Suprapubic skin (tissue), 4 donors: ENCODE measurements around the gene FITM1. TPM values are rescaled to one million over a fixed set of nuclear protein-coding genes. Genes with fewer than 3 reads are reported as not detected.

Experiments used
- DNase-seq, 2 donors: peaks; one replicate each; pipeline ENCODE4 v3.0.0-alpha.2; 2019; ENCODE audit warnings: low spot score in 2 of 2
- H3K27ac ChIP-seq: fragments of 200-600 bp; sonication (generic); one replicate; pipeline ENCODE4 v1.5.1; 2019
- H3K27me3 ChIP-seq: fragments of 200-600 bp; sonication (generic); one replicate; pipeline ENCODE4 v1.5.1; 2019
- H3K36me3 ChIP-seq: fragments of 200-600 bp; sonication (generic); one replicate; pipeline ENCODE4 v1.5.1; 2019
- H3K4me1 ChIP-seq: fragments of 200-600 bp; sonication (generic); one replicate; pipeline ENCODE4 v1.5.1; 2019
- H3K4me3 ChIP-seq: fragments of 200-600 bp; sonication (generic); one replicate; pipeline ENCODE4 v1.5.1; 2019; ENCODE audit warnings: mild to moderate bottlenecking
- H3K9me3 ChIP-seq: fragments of 200-600 bp; sonication (generic); one replicate; pipeline ENCODE4 v1.5.1; 2019
- CTCF ChIP-seq, 2 donors: fragments of 200-600 bp in 1 of 2; fragments of 450-650 bp in 1 of 2; sonication (generic) in 1 of 2; IDR thresholded peaks; one replicate each; pipeline ENCODE4 v1.5.1; 2016 to 2019; ENCODE audit warnings: antibody characterized with exemption in 2 of 2, mild to moderate bottlenecking in 1 of 2, moderate library complexity in 1 of 2
- EP300 ChIP-seq: sonication (generic); formaldehyde crosslinking; IDR thresholded peaks from one replicate; pipeline ENCODE4 v1.6.1; 2017; ENCODE audit warnings: antibody characterized with exemption
- POLR2A ChIP-seq, 2 donors: fragments of 450-650 bp; IDR thresholded peaks; one replicate each; pipeline ENCODE4 v1.6.1; 2017; ENCODE audit warnings: antibody characterized with exemption in 2 of 2, mild to moderate bottlenecking in 2 of 2, moderate library complexity in 2 of 2
- POLR2AphosphoS5 ChIP-seq, 3 donors: sonication (generic); formaldehyde crosslinking; IDR thresholded peaks; one replicate each; pipeline ENCODE4 v1.6.1; 2017; ENCODE audit warnings: antibody characterized with exemption in 3 of 3
- WGBS: methylation state at CpG from one replicate; pipeline ENCODE4 v1.1.5; 2018; 5-methylcytosine and 5-hydroxymethylcytosine counted together
- total RNA-seq, 4 donors: library from RNA; depleted of rRNA; stranded (reverse); fragments of >200 nt; gene quantifications; one replicate each; pipeline ENCODE4 v1.1.0, GENCODE V29; 2016

The FITM1 gene
- total RNA-seq, 4 donors from 2014 or later = 1.7 to 3.4 (median 2.3) TPM; not detected in 1

- Histone ChIP-seq H3K4me1 (no peaks in the 10 kb centered on the region), H3K9me3 (no peaks in the 10 kb centered on the region), H3K36me3 (peaks cover 80% of the 10 kb centered on the region), H3K4me3 (no peak overlapping the region), H3K27me3 (no peaks in the 10 kb centered on the region), H3K27ac (peak overlapping the region; percentile 13)
- no peak for TF ChIP-seq POLR2AphosphoS5 (IDR thresholded peaks at IDR 0.05)
- no peak for TF ChIP-seq POLR2A (IDR thresholded peaks at IDR 0.05)
- no peak for TF ChIP-seq CTCF (IDR thresholded peaks at IDR 0.05)
- DNase-seq = peak in 1 of 2 donors; percentile 49
- WGBS = 100% methylated on average over 6 of the region's 14 CpGs
Measured at GRCh38 chr14:24179294-24179960, 49.0 kb downstream of the FITM1 start.

- H3K27me3 ChIP-seq = no peaks in the 10 kb centered on the region
- DNase-seq = peak in 1 of 2 donors; percentile 56
- no peaks in the 10 kb centered on the region for H3K4me1 ChIP-seq
- TF ChIP-seq POLR2AphosphoS5 (IDR thresholded peaks at IDR 0.05) = no peak
- TF ChIP-seq POLR2A (IDR thresholded peaks at IDR 0.05) = no peak
- no peak for TF ChIP-seq CTCF (IDR thresholded peaks at IDR 0.05)
- no peak for TF ChIP-seq EP300
- H3K36me3 ChIP-seq = peaks cover 87% of the 10 kb centered on the region
- H3K4me3 ChIP-seq = no peak overlapping the region
- H3K9me3 ChIP-seq = no peaks in the 10 kb centered on the region
- H3K27ac ChIP-seq = peak overlapping the region; percentile 13
- 62% methylated on average over 11 of the region's 18 CpGs for WGBS
Measured at GRCh38 chr14:24179961-24180796, 49.7 kb downstream of the FITM1 start.

- Histone ChIP-seq H3K9me3 (no peaks in the 10 kb centered on the region), H3K4me3 (no peak overlapping the region), H3K4me1 (no peaks in the 10 kb centered on the region), H3K27ac (no peak overlapping the region), H3K36me3 (peaks cover 99% of the 10 kb centered on the region), H3K27me3 (no peaks in the 10 kb centered on the region)
- no peak for DNase-seq
- 88% methylated on average over 19 of the region's 19 CpGs for WGBS
- no peak for TF ChIP-seq CTCF (IDR thresholded peaks at IDR 0.05)
- TF ChIP-seq POLR2AphosphoS5 (IDR thresholded peaks at IDR 0.05) = no peak
- no peak for TF ChIP-seq EP300
- no peak for TF ChIP-seq POLR2A (IDR thresholded peaks at IDR 0.05)
Measured at GRCh38 chr14:24181371-24182077, 51.1 kb downstream of the FITM1 start.

Other genes starting within 250 kb of the FITM1 start
- 10 to 100 TPM; 24.0 to 35.8 (median 30.5) TPM for gene DHRS4, start 176.9 kb upstream of the FITM1 start, total RNA-seq
- gene DHRS4L2, start 141.7 kb upstream of the FITM1 start, total RNA-seq = 10 to 100 TPM; 17.5 to 27.9 (median 21.0) TPM
- gene CARMIL3, start 78.7 kb upstream of the FITM1 start, total RNA-seq = 10 to 100 TPM in 1 of 4 donors, 1 to 10 TPM in 3; 5.9 to 11.2 (median 7.7) TPM
- gene CPNE6, start 59.1 kb upstream of the FITM1 start, total RNA-seq = not detected
- gene PCK2, start 36.3 kb upstream of the FITM1 start, total RNA-seq = 10 to 100 TPM in 3 of 4 donors, 1 to 10 TPM in 1; 9.2 to 25.1 (median 14.4) TPM
- 10 to 100 TPM; 64.2 to 71.7 (median 68.3) TPM for gene DCAF11, start 15.9 kb upstream of the FITM1 start, total RNA-seq
- gene NRL, start 15.7 kb upstream of the FITM1 start, total RNA-seq = 1 to 10 TPM; 2.2 to 2.9 (median 2.3) TPM
- gene PSME1, start 5.5 kb downstream of the FITM1 start, total RNA-seq = 100 to 1,000 TPM in 2 of 4 donors, 10 to 100 TPM in 2; 72.3 to 113 (median 91.1) TPM
- 10 to 100 TPM; 10.9 to 22.0 (median 14.1) TPM for gene EMC9, start 10.9 kb downstream of the FITM1 start, total RNA-seq
- 10 to 100 TPM; 39.3 to 75.2 (median 47.0) TPM for gene PSME2, start 16.0 kb downstream of the FITM1 start, total RNA-seq
- gene RNF31, start 16.8 kb downstream of the FITM1 start, total RNA-seq = 10 to 100 TPM; 62.3 to 97.2 (median 70.6) TPM
- 10 to 100 TPM; 31.1 to 45.2 (median 37.5) TPM for gene IRF9, start 30.6 kb downstream of the FITM1 start, total RNA-seq
- 10 to 100 TPM in 2 of 4 donors, 1 to 10 TPM in 2; 2.5 to 17.2 (median 10.2) TPM for gene REC8, start 41.4 kb downstream of the FITM1 start, total RNA-seq
- gene IPO4, start 58.2 kb downstream of the FITM1 start, total RNA-seq = 10 to 100 TPM; 43.0 to 90.5 (median 58.0) TPM
- gene TM9SF1, start 64.8 kb downstream of the FITM1 start, total RNA-seq = 10 to 100 TPM; 38.1 to 58.3 (median 53.4) TPM
- not detected for gene TSSK4, start 75.0 kb downstream of the FITM1 start, total RNA-seq
- gene CHMP4A, start 82.8 kb downstream of the FITM1 start, total RNA-seq = 10 to 100 TPM; 47.2 to 86.3 (median 63.6) TPM
- 10 to 100 TPM; 10.9 to 18.2 (median 11.5) TPM for gene MDP1, start 85.4 kb downstream of the FITM1 start, total RNA-seq
- gene NEDD8, start 101.7 kb downstream of the FITM1 start, total RNA-seq = 100 to 1,000 TPM in 3 of 4 donors, 10 to 100 TPM in 1; 54.7 to 137 (median 104) TPM
- gene GMPR2, start 102.3 kb downstream of the FITM1 start, total RNA-seq = 10 to 100 TPM; 25.4 to 49.7 (median 47.8) TPM
- gene TINF2, start 112.0 kb downstream of the FITM1 start, total RNA-seq = 10 to 100 TPM; 43.0 to 61.0 (median 54.3) TPM
- 100 to 1,000 TPM; 127 to 144 (median 130) TPM for gene TGM1, start 132.5 kb downstream of the FITM1 start, total RNA-seq
- 10 to 100 TPM; 50.4 to 65.9 (median 53.1) TPM for gene RABGGTA, start 140.9 kb downstream of the FITM1 start, total RNA-seq
- 100 to 1,000 TPM in 1 of 4 donors, 10 to 100 TPM in 3; 49.0 to 101 (median 82.1) TPM for gene DHRS1, start 169.1 kb downstream of the FITM1 start, total RNA-seq
- gene NOP9, start 169.2 kb downstream of the FITM1 start, total RNA-seq = 10 to 100 TPM; 19.8 to 31.2 (median 21.2) TPM
- 10 to 100 TPM; 23.4 to 32.7 (median 31.7) TPM for gene CIDEB, start 177.3 kb downstream of the FITM1 start, total RNA-seq
- 100 to 1,000 TPM; 131 to 184 (median 156) TPM for gene LTB4R2, start 179.5 kb downstream of the FITM1 start, total RNA-seq
- 100 to 1,000 TPM in 2 of 4 donors, 10 to 100 TPM in 2; 83.1 to 137 (median 117) TPM for gene LTB4R, start 180.8 kb downstream of the FITM1 start, total RNA-seq
- 10 to 100 TPM in 2 of 4 donors, 1 to 10 TPM in 2; 3.9 to 33.2 (median 13.9) TPM for gene ADCY4, start 204.4 kb downstream of the FITM1 start, total RNA-seq
- gene RIPK3, start 209.3 kb downstream of the FITM1 start, total RNA-seq = 10 to 100 TPM in 2 of 4 donors, 1 to 10 TPM in 2; 6.8 to 13.7 (median 11.1) TPM
- gene NFATC4, start 237.5 kb downstream of the FITM1 start, total RNA-seq = 10 to 100 TPM; 10.8 to 25.3 (median 12.2) TPM